ENCODE data around the gene TNFSF8.
A peak's percentile ranks its signal among the peaks of the same experiment; 100 is the strongest.

The TNFSF8 gene

DNA sequence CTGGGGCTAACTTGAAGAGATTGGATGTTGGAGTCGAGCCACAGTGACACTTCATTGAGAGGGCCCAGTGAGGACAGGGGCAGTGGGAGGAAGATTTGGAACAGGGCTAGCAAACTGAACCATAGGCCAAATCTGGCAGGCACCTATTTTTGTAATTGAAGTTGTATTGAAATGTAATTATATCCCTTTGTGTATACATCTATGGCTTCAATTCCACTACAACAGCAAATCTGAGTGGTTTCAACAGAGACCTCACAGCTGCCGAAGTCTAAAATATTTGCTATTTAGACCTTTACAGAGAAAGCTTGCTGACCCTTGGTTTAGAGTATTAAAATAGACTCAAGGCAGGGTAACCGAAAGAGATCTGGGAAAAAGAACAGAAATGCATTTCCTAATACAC lies 4.7 kb upstream of the TNFSF8 start:
- no peak for DNase-seq

DNA sequence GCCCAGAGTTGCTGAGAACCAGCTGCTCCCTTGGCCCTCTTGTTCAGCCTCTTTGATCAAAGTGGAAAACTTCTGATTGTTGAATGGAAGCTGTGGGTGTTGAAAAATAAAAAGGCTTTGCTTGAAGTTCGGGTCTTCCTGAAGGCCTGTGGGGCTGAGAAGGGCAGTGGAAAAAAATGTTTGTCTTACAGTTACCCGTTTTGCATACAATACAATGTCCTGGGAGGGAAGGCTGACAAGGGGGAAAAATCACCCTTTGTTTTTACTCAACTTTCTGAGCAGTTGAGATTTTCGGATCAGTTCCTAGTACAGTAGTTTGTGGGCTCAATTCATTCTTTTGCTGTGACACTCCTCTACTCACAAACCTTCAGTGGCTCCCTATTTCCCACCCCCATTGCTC lies 2.1 kb upstream of the TNFSF8 start:
- no peak for DNase-seq

- no peak for DNase-seq
Measured at GRCh38 chr9:114931407-114931806, 1.0 kb upstream of the TNFSF8 start.

DNA sequence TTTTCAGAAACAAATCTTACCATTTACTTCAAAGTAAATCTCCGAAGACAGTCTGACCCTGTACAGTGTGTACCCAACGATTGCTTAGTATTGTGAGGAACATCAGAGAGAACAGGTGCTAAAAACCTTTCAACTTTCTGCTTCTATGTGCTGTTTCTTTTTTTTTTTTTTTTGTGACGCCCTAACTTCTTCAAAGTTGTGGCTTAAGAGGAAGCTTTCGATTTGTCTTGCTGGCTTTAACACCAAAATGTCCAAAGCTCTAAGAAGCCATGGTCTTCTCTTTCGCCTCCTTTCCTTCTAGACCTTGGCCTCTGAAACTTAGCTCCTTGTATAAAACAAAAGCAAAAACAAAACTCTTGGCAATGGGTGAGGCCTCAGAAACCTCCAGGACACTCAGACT lies 1.2 kb downstream of the TNFSF8 start:
- no peak for DNase-seq

- no peak for DNase-seq
Measured at GRCh38 chr9:114928671-114929070, 1.7 kb downstream of the TNFSF8 start.

DNA sequence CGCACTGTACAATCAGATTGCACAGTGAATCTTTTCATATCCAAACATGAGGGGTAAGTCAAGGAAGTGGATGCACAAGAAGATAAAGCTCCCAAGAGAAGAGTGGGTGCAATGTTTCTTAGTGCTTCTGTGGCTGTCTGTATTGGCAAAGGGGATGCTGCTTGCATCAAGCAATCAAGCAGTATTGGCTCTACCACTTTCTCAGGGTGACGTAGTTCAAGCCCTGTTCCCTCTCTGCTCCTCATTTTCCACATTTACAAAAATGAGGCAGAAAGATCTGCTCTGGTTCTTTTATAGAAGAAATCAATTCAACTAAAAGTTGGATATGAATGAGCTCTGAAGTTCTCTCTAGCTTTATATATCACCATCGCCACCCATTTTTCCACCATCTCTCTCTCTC lies 2.3 kb downstream of the TNFSF8 start:
- DNase-seq = no peak

DNA sequence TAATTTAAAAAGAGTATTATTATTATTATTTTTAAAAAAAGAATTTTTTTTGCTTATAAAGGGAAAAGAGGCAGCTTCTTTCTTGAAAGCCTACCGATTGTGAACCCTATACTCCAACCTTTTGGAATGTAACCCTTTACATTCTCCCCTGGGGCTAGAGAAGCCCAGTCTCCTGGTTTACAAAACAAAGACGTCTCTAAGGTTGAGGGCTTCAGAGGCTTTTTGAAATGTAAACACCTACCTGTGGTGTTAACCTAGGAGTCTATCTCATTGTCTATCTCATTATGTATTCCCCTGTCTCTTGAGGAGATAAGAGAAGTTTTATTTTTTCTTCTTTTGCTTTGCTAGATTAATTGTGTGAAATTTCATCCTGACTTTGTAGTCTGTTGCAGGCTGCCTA lies 4.7 kb downstream of the TNFSF8 start:
- DNase-seq = no peak

GRCh38 chr9:114925039-114925438 lies 5.4 kb downstream of the TNFSF8 start:
- no peak for DNase-seq

- DNase-seq = no peak
Measured at GRCh38 chr9:114924327-114924726, 6.1 kb downstream of the TNFSF8 start.

- DNase-seq = no peak
Measured at GRCh38 chr9:114923918-114924317, 6.5 kb downstream of the TNFSF8 start.

GRCh38 chr9:114921171-114921570 lies 9.2 kb downstream of the TNFSF8 start:
- DNase-seq = no peak

- peak; percentile 33 for DNase-seq
Measured at GRCh38 chr9:114919611-114920010, 10.8 kb downstream of the TNFSF8 start.

DNA sequence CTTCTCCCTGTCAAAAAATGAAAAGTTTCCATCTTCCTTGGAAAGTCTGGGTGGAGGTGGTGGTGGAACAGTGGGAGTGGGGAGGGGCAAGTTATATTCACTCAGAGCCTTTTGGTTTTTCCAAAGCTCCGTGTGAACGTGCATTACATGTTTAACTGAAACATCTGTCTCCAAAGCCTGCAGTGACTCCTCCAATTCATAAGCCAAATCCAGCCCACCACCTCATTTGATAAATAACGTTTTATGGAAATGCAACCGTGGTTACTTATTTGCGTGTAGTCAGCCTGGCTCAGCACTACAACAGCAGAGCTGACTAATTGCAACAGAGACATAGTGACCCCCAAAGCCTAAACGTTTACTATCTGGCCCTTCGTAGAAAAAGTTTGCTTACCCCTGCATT lies 13.9 kb downstream of the TNFSF8 start:
- no peak for DNase-seq

DNA sequence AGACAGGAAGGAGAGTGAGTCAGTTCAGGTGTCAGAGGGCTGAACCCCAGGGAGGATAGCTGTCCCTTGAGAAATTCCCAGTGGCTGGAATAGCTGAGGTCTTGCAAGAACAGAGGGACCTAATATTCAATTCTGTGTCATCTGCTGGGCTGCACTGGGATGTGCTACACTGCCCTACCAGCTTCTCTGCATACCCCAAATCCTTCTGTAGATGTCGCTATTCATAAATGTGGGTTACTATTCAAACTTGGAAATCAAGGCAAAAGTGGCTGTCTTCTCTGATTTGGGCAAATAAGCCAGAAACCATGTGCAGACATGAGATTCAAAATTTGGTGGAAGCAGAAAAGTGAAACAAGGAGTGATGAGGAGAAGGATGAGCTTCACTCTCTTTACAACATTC lies 16.3 kb downstream of the TNFSF8 start:
- no peak for DNase-seq

DNA sequence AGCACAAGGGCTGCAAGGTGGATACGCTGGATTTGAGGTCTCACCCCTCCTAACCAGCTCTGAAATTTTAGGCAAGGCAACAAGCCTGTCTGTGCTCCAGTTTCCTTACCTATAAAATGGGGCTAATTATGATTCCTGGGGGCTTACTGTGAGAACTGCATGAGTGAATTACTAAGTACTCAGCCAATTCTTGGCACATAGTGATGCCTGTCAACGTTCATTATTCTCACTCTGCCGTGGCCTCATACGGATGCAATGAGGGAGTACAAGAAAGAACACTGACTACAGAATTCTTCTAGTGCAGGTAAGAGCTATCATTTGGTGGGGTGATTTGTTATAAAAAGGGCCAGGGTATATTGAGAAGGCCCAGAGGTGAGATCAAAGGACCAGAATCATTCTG lies 16.7 kb downstream of the TNFSF8 start:
- DNase-seq = no peak

DNA sequence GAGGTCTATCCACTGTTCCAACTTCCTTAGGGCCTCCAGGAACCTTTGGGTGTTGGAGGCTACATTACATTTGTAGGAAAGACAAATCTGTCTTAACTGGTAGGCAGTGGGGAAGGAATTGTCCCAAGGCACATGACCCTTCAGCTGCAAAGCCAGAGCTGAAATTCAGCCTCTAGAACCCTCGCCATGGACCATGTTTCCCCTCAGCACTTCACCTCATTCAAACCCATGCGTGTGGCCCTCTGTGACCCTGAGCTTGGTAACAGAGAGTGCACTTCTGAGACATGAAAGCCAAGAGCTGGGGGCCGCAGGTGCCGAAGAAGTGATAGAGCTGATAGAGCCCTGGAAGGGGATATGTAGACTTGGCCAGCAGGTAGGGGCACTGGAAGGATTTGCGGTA lies 17.2 kb downstream of the TNFSF8 start:
- no peak for DNase-seq

DNA sequence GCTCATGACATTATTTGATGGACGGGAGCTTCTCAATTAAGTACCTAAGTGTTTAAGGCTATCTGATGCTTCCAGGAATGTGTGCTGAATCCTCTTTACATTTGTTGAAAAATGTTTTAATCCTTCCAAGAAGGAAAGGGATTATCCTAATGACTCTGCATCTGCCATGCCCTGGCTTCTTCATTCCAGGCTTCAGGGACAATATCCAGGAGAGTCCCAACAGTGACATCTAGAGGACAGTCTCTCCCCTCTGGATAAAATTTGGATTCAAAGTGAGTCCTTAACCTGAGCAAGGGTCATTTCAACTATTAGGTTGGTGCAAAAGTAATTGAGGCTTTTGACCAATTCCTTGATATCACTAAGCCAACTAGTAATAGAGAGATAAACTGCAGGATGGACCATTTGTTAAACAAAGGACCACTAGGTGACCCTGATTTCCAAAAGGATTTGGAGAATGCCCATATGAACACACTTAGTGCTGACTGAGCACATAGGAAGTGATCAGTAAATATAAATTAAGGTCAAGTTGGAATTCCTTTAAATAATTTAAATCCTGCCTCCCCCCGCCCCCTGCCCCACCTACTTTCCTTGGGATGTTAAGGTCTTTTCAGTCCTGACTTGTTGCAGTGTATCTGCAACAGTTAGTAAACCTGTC lies 19.1 kb downstream of the TNFSF8 start:
- no peak for DNase-seq

GRCh38 chr9:114910541-114910940 lies 19.9 kb downstream of the TNFSF8 start:
- no peak for DNase-seq

- DNase-seq = no peak
Measured at GRCh38 chr9:114909661-114910060, 20.7 kb downstream of the TNFSF8 start.

- DNase-seq = peak; percentile 50
Measured at GRCh38 chr9:114908805-114909448, 21.5 kb downstream of the TNFSF8 start.

- DNase-seq = peak; percentile 13
Measured at GRCh38 chr9:114908104-114908622, 22.2 kb downstream of the TNFSF8 start.

- DNase-seq = peak; percentile 29
Measured at GRCh38 chr9:114906922-114907571, 23.3 kb downstream of the TNFSF8 start.

GRCh38 chr9:114905170-114905940 lies 25.0 kb downstream of the TNFSF8 start:
- no peak for DNase-seq

All from stimulated activated CD4-positive, alpha-beta T cell treated with anti-CD3 and anti-CD28 coated beads, Interleukin-1b, Interleukin-23, amount 100 ng/mL, for 48 hours (primary cell).